HuH-7.5 (cell line): ENCODE measurements around the gene TMEM135.
A peak's percentile ranks its signal among the peaks of the same experiment; 100 is the strongest.
"Not testable (repeated sequence)": the region's sequence is repeated elsewhere in the genome, so short reads cannot be mapped to it uniquely, and the experiment has no call there.

ENCODE experiments used
- DNase-seq: peaks from one replicate; pipeline ENCODE4 v3.0.0; 2011; ENCODE audit warnings: low spot score

Gene TMEM135

GRCh38 chr11:87020764-87021365 is 16.9 kb upstream of the TMEM135 start:
- no peak for DNase-seq

- DNase-seq = no peak
These were observed 15.5 kb upstream of the TMEM135 start for GRCh38 chr11:87022254-87022653.

DNA sequence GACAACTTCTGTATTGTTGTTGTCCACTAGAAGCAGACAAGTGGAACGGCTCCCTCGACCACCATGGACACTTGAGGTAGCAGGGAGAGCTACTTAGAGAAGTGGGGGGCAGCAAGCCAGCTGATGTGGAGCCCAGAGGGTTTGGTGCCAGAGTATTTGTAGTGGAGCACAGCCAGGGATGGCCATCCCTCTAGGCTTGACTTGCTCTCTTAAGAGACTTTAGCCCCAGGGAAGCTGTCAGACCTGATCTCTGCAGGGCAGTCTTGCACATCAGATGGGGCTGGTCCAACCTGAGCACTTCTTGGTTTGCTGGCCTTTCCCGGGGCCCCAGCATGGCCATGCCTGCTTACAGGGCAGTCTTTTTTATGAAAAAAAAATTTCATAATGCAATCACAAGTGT is 15.0 kb upstream of the TMEM135 start:
- no peak for DNase-seq

DNA sequence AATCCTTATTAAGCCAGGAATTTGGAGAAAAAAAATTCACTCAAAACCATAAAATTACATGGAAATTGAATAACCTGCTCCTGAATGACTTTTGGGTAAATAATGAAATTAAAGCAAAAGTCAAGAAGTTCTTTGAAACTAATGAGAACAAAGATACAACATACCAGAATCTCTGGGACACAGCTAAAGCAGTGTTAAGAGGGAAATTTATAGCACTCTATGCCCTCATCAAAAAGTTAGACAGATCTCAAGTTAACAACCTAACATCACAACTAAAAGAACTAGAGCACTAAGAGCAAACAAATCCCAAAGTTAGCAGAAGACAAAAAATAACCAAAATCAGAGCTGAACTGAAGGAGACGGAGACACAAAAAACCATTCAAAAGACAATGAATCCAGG is 11.3 kb upstream of the TMEM135 start:
- DNase-seq = not testable (repeated sequence)

DNA sequence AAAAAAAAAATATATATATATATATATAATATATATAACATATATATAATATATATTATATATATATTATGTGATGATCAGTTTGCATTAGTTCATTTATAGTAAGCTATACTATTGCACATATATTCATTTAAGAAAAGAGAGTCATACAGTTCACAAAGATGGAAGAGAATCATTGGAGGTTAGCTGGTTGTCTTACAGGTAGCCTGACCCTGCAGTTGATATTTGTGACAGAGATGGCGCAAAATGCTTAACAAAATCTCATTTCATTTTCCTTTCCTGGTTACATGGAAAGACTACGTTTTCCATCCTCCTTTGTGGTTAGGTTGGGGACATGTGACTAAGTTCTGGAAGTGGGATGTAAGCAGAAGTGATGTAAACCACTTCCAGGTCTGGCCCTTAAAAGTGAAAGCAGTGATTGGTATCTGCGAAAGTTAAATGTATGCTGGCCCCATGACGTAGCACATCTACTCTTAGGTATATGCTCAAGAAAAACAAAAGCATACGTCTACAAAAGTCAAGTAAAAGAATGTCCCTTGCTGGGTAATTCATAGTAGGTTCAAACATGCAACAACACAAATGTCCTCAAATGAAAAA is 7.2 kb upstream of the TMEM135 start:
- DNase-seq = no peak

DNA sequence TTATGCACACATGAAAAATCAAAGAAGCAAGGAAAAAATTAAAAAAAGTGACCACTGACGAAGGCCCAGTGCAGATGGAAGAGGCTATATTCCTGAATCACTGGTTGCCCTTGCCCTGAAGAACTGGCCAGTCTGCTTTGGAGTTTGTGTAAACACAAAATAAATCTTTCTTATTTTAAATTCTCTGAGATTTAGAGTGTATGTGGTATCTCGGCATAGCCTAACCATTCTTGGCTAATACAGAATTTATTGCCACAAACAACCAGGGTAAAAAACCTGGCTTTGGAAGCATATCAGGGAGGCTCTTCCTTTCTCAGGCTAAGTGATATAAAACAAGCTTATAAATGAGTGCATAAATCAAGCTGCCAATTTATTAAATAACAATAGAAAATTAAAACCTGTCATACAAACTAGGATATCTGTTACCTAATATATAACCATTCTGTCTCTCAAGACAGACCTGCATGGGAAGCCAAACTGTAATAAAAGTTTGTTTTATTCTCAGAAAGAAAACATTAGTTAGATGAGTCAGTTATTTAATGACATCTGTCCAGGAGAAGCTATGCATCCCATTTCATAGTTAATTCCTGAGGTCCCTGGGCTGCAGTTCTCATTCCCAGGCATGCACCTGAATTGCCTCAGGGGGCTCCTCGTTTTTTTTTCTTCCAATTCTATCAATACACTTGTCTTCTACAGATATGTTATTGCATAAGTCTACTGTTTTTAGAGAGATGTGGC is 6.1 kb upstream of the TMEM135 start:
- no peak for DNase-seq

- DNase-seq = no peak
These were observed 4.2 kb upstream of the TMEM135 start for GRCh38 chr11:87033561-87033960.

DNA sequence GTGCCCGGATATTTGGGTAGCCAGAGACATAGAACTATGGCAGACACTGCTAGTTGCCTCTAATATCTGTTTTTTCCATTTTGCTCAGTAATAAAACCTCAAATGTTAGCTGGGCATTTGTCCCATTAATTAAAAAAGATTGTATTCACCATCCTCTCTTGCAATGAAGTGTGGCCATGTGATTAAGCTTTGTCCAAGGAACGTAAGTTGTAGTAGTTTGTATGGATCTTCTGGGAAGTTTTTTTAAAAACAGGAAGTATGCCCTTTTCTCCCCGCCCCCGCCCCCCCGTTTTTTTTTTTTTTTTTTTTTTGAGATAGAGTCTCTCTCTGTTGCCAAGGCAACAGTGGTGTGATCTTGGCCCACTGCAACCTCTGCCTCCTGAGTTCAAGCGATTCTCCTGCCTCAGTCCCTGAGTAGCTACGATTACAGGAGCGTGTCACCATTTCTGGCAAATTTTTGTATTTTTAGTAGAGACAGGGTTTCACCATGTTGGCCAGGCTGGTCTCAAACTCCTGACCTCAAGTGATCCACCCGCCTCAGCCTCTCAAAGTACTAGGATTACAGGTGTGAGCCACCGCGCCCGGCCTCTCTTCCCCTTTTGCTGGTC is 1.7 kb upstream of the TMEM135 start:
- DNase-seq = no peak

DNA sequence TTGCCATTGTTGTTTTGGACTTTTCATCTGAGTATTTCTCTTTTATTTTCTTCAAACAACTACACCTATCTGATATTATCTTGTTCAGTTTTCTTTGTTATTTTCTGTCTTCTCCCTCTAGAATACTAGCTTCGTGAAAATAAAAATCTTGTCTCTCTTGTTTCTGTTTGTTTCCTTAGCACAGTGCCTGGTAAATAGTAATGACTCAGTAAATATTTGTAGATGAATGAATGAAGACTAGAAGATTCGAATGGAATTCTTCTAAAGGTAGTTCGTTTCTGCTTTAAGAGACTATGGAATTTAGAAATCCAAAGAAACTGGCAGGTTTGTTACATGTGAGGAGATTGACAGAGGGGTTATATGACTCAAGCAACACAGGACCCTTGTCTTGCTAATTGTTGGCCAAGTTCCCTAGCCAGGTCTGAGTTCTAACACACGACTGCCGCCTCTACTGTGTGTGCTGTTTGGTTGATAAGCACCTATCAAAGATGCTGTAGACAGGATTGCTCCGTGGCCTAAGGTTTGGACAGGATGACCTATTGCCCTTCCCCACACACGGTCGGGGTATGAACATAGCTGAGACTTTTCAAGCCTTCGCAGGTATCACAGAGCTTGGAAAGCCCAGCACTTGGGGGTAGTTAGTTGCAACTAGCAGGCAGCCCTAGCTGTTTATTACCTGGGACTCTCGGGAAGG is 831 bp upstream of the TMEM135 start:
- DNase-seq = peak; percentile 32

DNA sequence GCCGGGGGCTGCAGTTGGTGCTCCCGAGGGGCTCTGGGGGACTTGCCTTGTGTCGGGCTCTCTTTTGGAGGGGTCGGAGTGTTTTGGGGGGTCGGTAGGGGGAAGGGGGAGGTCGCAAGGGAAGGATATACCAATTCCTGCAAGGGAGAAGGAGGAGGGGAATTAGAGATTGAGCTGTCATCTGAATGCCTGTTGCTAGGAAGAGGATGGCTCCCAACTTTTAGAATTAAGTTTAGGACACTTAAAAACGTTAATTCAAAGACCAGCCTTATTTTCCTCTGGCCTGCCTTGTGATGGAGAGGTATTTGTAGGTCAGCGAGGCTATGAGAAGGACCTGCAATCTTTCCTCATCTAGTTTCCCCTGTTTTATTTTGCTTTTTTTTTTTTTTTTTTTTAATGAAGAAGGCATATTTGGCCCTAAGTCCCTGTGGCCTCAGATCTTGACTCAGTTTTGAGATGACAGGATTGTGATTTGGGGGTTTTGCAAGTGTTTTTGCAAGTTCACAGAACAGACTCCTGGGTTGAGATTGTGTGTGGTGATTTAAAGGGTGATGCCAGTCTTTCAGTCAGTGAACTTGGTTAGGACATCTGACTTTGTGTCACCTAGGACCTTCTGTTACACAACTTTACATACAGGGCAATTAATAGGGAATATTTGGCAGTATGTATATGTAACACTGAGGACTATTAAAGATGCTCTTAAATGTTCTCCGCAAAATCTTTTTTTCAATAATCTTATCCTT is 672 bp downstream of the TMEM135 start:
- DNase-seq = no peak

GRCh38 chr11:87039371-87039770 is 1.6 kb downstream of the TMEM135 start:
- DNase-seq = no peak

DNA sequence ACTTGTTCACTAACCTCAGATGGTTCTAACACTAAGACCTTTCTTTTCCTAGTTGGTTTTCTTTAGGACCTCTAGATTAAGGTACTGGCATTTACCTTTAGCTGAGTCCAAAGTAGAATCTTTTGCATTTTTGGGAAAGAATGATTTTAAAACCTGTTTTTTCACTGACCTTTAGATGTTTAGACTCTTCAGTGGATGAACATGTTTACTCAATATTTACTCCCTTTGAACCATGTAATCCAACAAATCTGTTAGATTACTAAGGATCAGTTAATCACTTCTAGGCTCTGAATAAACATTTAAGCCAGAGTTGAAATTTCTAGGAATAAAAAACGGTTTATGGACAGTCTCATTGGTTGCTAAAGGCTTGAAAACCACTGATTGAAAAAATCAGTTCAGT is 6.2 kb downstream of the TMEM135 start:
- no peak for DNase-seq

DNA sequence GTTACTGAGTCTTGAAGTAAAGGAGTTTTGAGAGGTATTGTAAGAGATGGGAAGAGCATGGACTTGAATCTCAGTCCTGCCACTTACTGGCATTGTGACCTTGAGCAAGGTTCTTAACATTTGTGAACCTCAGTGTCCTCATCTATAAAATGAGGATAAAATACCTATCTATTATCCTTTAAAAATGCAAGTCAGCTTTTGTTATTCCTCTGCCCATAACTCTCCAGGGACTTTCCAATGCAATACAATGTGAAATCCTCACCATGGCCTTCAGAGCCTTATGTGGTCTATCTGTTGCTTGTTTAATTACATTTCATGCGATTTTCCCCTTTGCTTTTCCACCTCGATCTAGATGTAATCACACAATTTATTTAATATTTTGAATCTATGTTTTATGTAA is 9.1 kb downstream of the TMEM135 start:
- no peak for DNase-seq

DNA sequence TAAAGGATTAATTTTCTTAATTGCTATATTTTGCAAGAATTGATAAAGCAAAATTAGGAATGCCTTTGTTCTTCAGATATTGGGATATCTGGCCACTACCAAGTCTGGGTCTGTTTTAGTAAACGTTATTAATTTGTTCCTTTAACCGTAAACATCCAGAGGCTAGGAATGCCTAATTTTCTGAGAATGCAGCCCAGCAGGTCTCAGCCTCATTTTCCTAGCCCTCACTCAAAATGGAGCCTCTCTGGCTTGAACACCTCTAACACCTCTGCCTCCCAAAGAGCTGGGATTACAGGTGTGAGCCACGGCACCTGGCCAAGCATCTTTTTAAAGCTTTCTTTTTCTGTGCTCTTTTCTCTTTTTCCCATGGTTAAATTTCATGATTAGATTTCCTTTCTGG is 18.4 kb downstream of the TMEM135 start:
- no peak for DNase-seq

- no peak for DNase-seq
These were observed 20.0 kb downstream of the TMEM135 start for GRCh38 chr11:87057749-87058148.

- no peak for DNase-seq
These were observed 22.1 kb downstream of the TMEM135 start for GRCh38 chr11:87059596-87060390.

GRCh38 chr11:87061766-87062165 is 24.0 kb downstream of the TMEM135 start:
- no peak for DNase-seq

GRCh38 chr11:87063982-87064381 is 26.2 kb downstream of the TMEM135 start:
- DNase-seq = no peak

- DNase-seq = no peak
These were observed 35.1 kb downstream of the TMEM135 start for GRCh38 chr11:87072787-87073186.

DNA sequence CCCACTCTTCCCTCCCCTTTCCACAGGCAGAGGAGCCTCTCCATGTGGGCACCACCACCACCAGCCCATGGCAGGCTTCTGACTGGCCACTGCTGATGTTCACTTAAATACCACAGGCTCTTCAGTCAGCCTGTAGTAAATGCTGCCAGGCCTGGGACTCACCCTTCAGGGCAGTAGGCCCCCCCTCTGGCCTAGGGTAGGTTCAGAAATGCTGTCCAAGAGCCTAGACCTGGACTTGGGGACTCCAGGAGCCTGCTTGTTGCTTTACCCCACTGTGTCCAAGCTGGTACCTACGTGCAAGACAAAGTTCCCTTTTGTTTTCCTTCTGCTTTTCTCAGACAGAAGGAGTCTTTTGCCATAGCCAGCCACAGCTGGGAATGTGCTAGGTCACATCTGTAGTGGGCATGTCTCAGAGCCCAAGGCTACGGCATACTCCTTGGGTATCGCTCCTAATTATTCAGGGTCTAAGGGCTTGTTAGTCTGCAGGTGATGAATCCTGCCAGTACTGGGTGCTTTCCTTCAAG is 38.6 kb downstream of the TMEM135 start:
- DNase-seq = no peak
